Skeletal muscle satellite cell (primary cell): ENCODE data around the gene POLN.
"Not testable (repeated sequence)": the region's sequence is repeated elsewhere in the genome, so short reads cannot be mapped to it uniquely, and the experiment has no call there.

Source experiments
- H3K27me3 ChIP-seq: 2 replicates; pipeline ENCODE4 v1.7.0; 2013; ENCODE audit warnings: low read length; ENCODE audit not compliant: control insufficient read depth, insufficient read depth
- H3K36me3 ChIP-seq: 2 replicates; pipeline ENCODE4 v1.7.0; 2013; ENCODE audit warnings: mild to moderate bottlenecking, control low read depth, low read length; ENCODE audit not compliant: insufficient read depth
- H3K4me1 ChIP-seq: 2 replicates; pipeline ENCODE4 v1.7.0; 2013; ENCODE audit warnings: low read length; ENCODE audit not compliant: control insufficient read depth, insufficient read depth
- H3K4me2 ChIP-seq: 2 replicates; pipeline ENCODE4 v1.7.0; 2013; ENCODE audit warnings: mild to moderate bottlenecking, low read length
- H3K4me3 ChIP-seq: 2 replicates; pipeline ENCODE4 v1.7.0; 2013; ENCODE audit warnings: low read length
- H3K9ac ChIP-seq: 2 replicates; pipeline ENCODE4 v1.7.0; 2013; ENCODE audit warnings: mild to moderate bottlenecking, low read depth, low read length, moderate library complexity
- H3K9me3 ChIP-seq: replicated peaks from 2 replicates; pipeline ENCODE4 v1.7.0; 2013; ENCODE audit warnings: mild to moderate bottlenecking, control low read depth, low read length

POLN gene

GRCh38 chr4:2043396-2044118, 198.4 kb downstream of the POLN start:
- Histone ChIP-seq H3K27me3 (peaks cover 18% of the 10 kb centered on the region), H3K9me3 (no peaks in the 10 kb centered on the region), H3K4me1 (peaks cover 20% of the 10 kb centered on the region), H3K4me3 (no peak overlapping the region), H3K36me3 (peaks cover 4% of the 10 kb centered on the region), H3K9ac (no peak overlapping the region), H3K4me2 (peak overlapping the region; percentile 69)

- peaks cover 21% of the 10 kb centered on the region for H3K27me3 ChIP-seq
- H3K4me2 ChIP-seq = peak overlapping the region; percentile 69
- peaks cover 4% of the 10 kb centered on the region for H3K36me3 ChIP-seq
- H3K4me1 ChIP-seq = peaks cover 20% of the 10 kb centered on the region
- peak overlapping the region; percentile 94 for H3K4me3 ChIP-seq
- H3K9ac ChIP-seq = no peak overlapping the region
- no peaks in the 10 kb centered on the region for H3K9me3 ChIP-seq
Measured at GRCh38 chr4:2042947-2043395, 198.9 kb downstream of the POLN start.

- peak overlapping the region; percentile 65 for H3K9ac ChIP-seq
- H3K4me1 ChIP-seq = peaks cover 20% of the 10 kb centered on the region
- H3K27me3 ChIP-seq = peaks cover 18% of the 10 kb centered on the region
- H3K36me3 ChIP-seq = peaks cover 4% of the 10 kb centered on the region
- H3K4me3 ChIP-seq = peak overlapping the region; percentile 94
- no peaks in the 10 kb centered on the region for H3K9me3 ChIP-seq
- H3K4me2 ChIP-seq = peak overlapping the region; percentile 98
Measured at GRCh38 chr4:2042204-2042946, 199.5 kb downstream of the POLN start.

GRCh38 chr4:2041239-2042130, 200.4 kb downstream of the POLN start:
- Histone ChIP-seq H3K4me3 (peak overlapping the region; percentile 94), H3K36me3 (peaks cover 4% of the 10 kb centered on the region), H3K27me3 (peaks cover 26% of the 10 kb centered on the region), H3K4me1 (peaks cover 20% of the 10 kb centered on the region), H3K9me3 (no peaks in the 10 kb centered on the region), H3K9ac (peak overlapping the region; percentile 65), H3K4me2 (peak overlapping the region; percentile 98)

GRCh38 chr4:2040391-2041238, 201.3 kb downstream of the POLN start:
- H3K4me3 ChIP-seq = peak overlapping the region; percentile 94

GRCh38 chr4:2036866-2037265, 205.1 kb downstream of the POLN start:
- no peak overlapping the region for H3K4me2 ChIP-seq
- no peak overlapping the region for H3K4me3 ChIP-seq
- no peaks in the 10 kb centered on the region for H3K36me3 ChIP-seq
- no peak overlapping the region for H3K9ac ChIP-seq
- peaks cover 8% of the 10 kb centered on the region for H3K4me1 ChIP-seq
- H3K27me3 ChIP-seq = peaks cover 57% of the 10 kb centered on the region
- no peaks in the 10 kb centered on the region for H3K9me3 ChIP-seq

More at GRCh38 chr4:2040391-2041238, 201.3 kb downstream of the POLN start:
- peaks cover 33% of the 10 kb centered on the region for H3K27me3 ChIP-seq
- peak overlapping the region; percentile 98 for H3K4me2 ChIP-seq
- peak overlapping the region; percentile 65 for H3K9ac ChIP-seq
- peaks cover 16% of the 10 kb centered on the region for H3K4me1 ChIP-seq
- H3K36me3 ChIP-seq = peaks cover 4% of the 10 kb centered on the region
- no peaks in the 10 kb centered on the region for H3K9me3 ChIP-seq

GRCh38 chr4:2036327-2036726, 205.6 kb downstream of the POLN start:
- peaks cover 54% of the 10 kb centered on the region for H3K27me3 ChIP-seq
- H3K36me3 ChIP-seq = no peaks in the 10 kb centered on the region

GRCh38 chr4:2031161-2031560, 210.8 kb downstream of the POLN start:
- not testable (repeated sequence) for H3K4me1 ChIP-seq, H3K9me3 ChIP-seq, H3K4me2 ChIP-seq, H3K9ac ChIP-seq, H3K36me3 ChIP-seq, H3K4me3 ChIP-seq
- peaks cover 45% of the 10 kb centered on the region for H3K27me3 ChIP-seq

More at GRCh38 chr4:2036327-2036726, 205.6 kb downstream of the POLN start:
- Histone ChIP-seq H3K4me2 (no peak overlapping the region), H3K9me3 (no peaks in the 10 kb centered on the region), H3K4me1 (peaks cover 4% of the 10 kb centered on the region), H3K9ac (no peak overlapping the region), H3K4me3 (no peak overlapping the region)

GRCh38 chr4:2027120-2027519, 214.8 kb downstream of the POLN start:
- peaks cover 26% of the 10 kb centered on the region for H3K27me3 ChIP-seq
- not testable (repeated sequence) for H3K4me1 ChIP-seq, H3K4me2 ChIP-seq, H3K9me3 ChIP-seq, H3K36me3 ChIP-seq, H3K9ac ChIP-seq, H3K4me3 ChIP-seq

GRCh38 chr4:2025817-2026216, 216.1 kb downstream of the POLN start:
- Histone ChIP-seq H3K9ac (no peak overlapping the region), H3K4me2 (no peak overlapping the region), H3K27me3 (peaks cover 31% of the 10 kb centered on the region), H3K9me3 (no peaks in the 10 kb centered on the region), H3K4me3 (no peak overlapping the region), H3K4me1 (peaks cover 8% of the 10 kb centered on the region), H3K36me3 (no peaks in the 10 kb centered on the region)
